ENCODE results near the gene ZNF226. TPM values are rescaled to one million over a fixed set of nuclear protein-coding genes. Genes with fewer than 3 reads are reported as not detected.

The ZNF226 gene
- total and polyA plus RNA-seq, 2 of the 4 experiments (the other 2 are of a cell fraction), result 14.0 to 15.7 TPM

- H4K20me1 ChIP-seq (ENCODE audit: insufficient read depth, low read length), result no peaks in the 10 kb centered on the region
- H3K4me2 ChIP-seq (ENCODE audit: low read depth, low read length), result peak within 1 kb of the TSS; percentile 93
- in situ Hi-C loops (cut with MboI; ENCODE audit: low sequenced_read_pairs), result no loop called here
- H3K27ac ChIP-seq (ENCODE audit: insufficient read depth, low read length), result peak within 1 kb of the TSS; percentile 93
- peak within 1 kb of the TSS; percentile 40 for H2BK120ac ChIP-seq (ENCODE audit: low read depth, low read length)
- H3K56ac ChIP-seq (ENCODE audit: extremely low read depth, insufficient read depth, low read length), result peak within 1 kb of the TSS; percentile 86
- no peaks in the 10 kb centered on the region for H3K9me1 ChIP-seq (ENCODE audit: insufficient read depth, low read length)
- peak within 1 kb of the TSS; percentile 62 for H2BK5ac ChIP-seq (ENCODE audit: low read depth, low read length, poor library complexity, severe bottlenecking)
- WGBS, 2 experiments (ENCODE audit: extremely low coverage in 2 of 2, insufficient read length in 1 of 2), result 0% methylated on average over 1 of the region's 52 CpGs; no CpG with 5 or more reads in 1 of the 2 experiments
- H3K9me3 ChIP-seq (ENCODE audit: control insufficient read depth, insufficient read depth, low read length), result no peaks in the 10 kb centered on the region
- H3K18ac ChIP-seq (ENCODE audit: low read depth, low read length), result peak within 1 kb of the TSS; percentile 55
- peak within 1 kb of the TSS; percentile 79 for H2AK5ac ChIP-seq (ENCODE audit: low read depth, low read length)
- ATAC-seq (ENCODE audit: low read depth) (peak; percentile 94), DNase-seq (peak; percentile 85)
- H3K4me3 ChIP-seq (ENCODE audit: insufficient read depth, low read depth, low read length), result peak within 1 kb of the TSS; percentile 67
- H3K14ac ChIP-seq (replicated peaks; ENCODE audit: low read depth, low read length), result peak within 1 kb of the TSS; percentile 79
- peak within 1 kb of the TSS; percentile 65 for H4K5ac ChIP-seq (ENCODE audit: low read depth, low read length)
- peak within 1 kb of the TSS; percentile 86 for H3K23ac ChIP-seq (ENCODE audit: low read depth, low read length)
- H3K4ac ChIP-seq (ENCODE audit: low read depth, low read length), result peak within 1 kb of the TSS; percentile 80
- peak within 1 kb of the TSS; percentile 49; the same call in 1 of the 3 replicates for H2BK15ac ChIP-seq (ENCODE audit: low read depth, low read length)
- H2AFZ ChIP-seq (replicated peaks; ENCODE audit: low read length, poor library complexity), result peak within 1 kb of the TSS; percentile 97
- no peaks in the 10 kb centered on the region for H3K4me1 ChIP-seq (ENCODE audit: control insufficient read depth, insufficient read depth, low read length)
- H2AK9ac ChIP-seq (replicated peaks; ENCODE audit: low read depth, low read length, poor library complexity), result peak within 1 kb of the TSS; percentile 86
- dilution Hi-C loops (cut with HindIII; ENCODE audit: low sequenced_read_pairs, unreplicated experiment), result no loop called here
- H4K91ac ChIP-seq (ENCODE audit: insufficient read depth, low read depth, low read length), result peak within 1 kb of the TSS; percentile 67
- H3K27me3 ChIP-seq (ENCODE audit: control insufficient read depth, insufficient read depth, low read length), result no peaks in the 10 kb centered on the region
- H3K9ac ChIP-seq (ENCODE audit: low read depth, low read length), result peak within 1 kb of the TSS; percentile 90
- no TSS peak for BruUV-seq (replicated peaks)
- H3K79me1 ChIP-seq (ENCODE audit: low read depth in 1 of 2, low read length in 2 of 2), result peaks cover 8 to 26% of the 10 kb centered on the region in 2 experiments; a peak in 3 of 4 replicates
- ChIA-PET POLR2A (ENCODE audit: unreplicated experiment) (no interaction called here), CTCF (interaction anchor here (0.9 kb wide), 1 partner anchor 10 kb away, joined by 3 read pairs; no protein-coding TSS in a partner anchor)
- TF ChIP-seq RCOR1 (IDR thresholded peaks at IDR 0.05; ENCODE audit: insufficient replicate concordance, low read length) (peak; percentile 81), USF2 (IDR thresholded peaks at IDR 0.05; ENCODE audit: low read depth, low read length) (no peak), MAZ (IDR thresholded peaks at IDR 0.05; ENCODE audit: borderline replicate concordance, low read depth, low read length) (peak; percentile 66; the same call in 1 of the 2 replicates), BHLHE40 (IDR thresholded peaks at IDR 0.05; ENCODE audit: low read depth, low read length) (no peak), SMC3 (IDR thresholded peaks at IDR 0.05; ENCODE audit: low read depth, low read length) (0 out of 2 replicates have a peak, but pooled peaks have one; percentile 5), MXI1 (IDR thresholded peaks at IDR 0.05; ENCODE audit: borderline replicate concordance, low read depth, low read length) (no peak; the same call in 1 of the 2 replicates), MAFK (IDR thresholded peaks at IDR 0.05; ENCODE audit: low read depth, low read length) (no peak), RAD21 (IDR thresholded peaks at IDR 0.05; ENCODE audit: low read length) (no peak), CHD1 (IDR thresholded peaks at IDR 0.05; ENCODE audit: low read depth, low read length) (no peak), CEBPB (IDR thresholded peaks at IDR 0.05; ENCODE audit: low read depth, low read length) (no peak), ELK1 (IDR thresholded peaks at IDR 0.05; ENCODE audit: borderline replicate concordance, low read depth, low read length) (no peak), CTCF (conservative IDR thresholded peaks at IDR 0.05; ENCODE audit: low read depth, low read length) (0 out of 2 replicates have a peak, but pooled peaks have one; percentile 4)
- intact Hi-C loops (cut with micrococcal nuclease), result no loop called here
- no peak within 1 kb of the TSS for H2BK20ac ChIP-seq (ENCODE audit: low read depth, low read length)
- H3K36me3 ChIP-seq (ENCODE audit: control insufficient read depth, insufficient read depth, low read length), result peaks cover 5% of the 10 kb centered on the region
- H4K8ac ChIP-seq (ENCODE audit: low read depth in 2 of 2, low read length in 2 of 2), result peak within 1 kb of the TSS; percentile 93 to 95
These were observed 23.5 kb upstream of the ZNF226 start, which contains the start of gene ZNF234 for GRCh38 chr19:44141191-44142058. Gene ZNF234, plus strand, starts transcription at chr19:44141554. Its CDS starts 3,079 bp downstream, at chr19:44144633.
